ENCODE measurements around the gene SUMO2.

GRCh38 chr17:75173526-75173925 is 9.2 kb downstream of the SUMO2 start:
- TF ChIP-seq MLX (CRISPR knock-in tag; conservative IDR thresholded peaks at IDR 0.05) (no peak), E2F5 (CRISPR knock-in tag; IDR thresholded peaks at IDR 0.05) (no peak), SNRNP70 (optimal IDR thresholded peaks at IDR 0.05; ENCODE audit: low read depth, low read length) (no peak), FOXA1 (IDR thresholded peaks at IDR 0.05; ENCODE audit: borderline replicate concordance) (no peak), CEBPB (tag; IDR thresholded peaks at IDR 0.05) (no peak), BRF2 (IDR thresholded peaks at IDR 0.05; ENCODE audit: borderline replicate concordance, insufficient read depth, insufficient read length) (no peak)

Measured in K562 (cell line).